OCI-LY7 (cell line): Measurements from ENCODE around the gene FN1. TPM values are rescaled to one million over a fixed set of nuclear protein-coding genes. Genes with fewer than 3 reads are reported as not detected.

Experiments
- BruUV-seq: library from RNA; stranded (reverse); fragments of 400-500 nt; replicated peaks from 2 replicates; lab custom pipeline; 2021; lab: Mats Ljungman, UMichigan
- CTCF ChIA-PET: fragments of 300-600 bp; sonication (Branson Sonifier 250); formaldehyde crosslinking; loops from one replicate; lab custom pipeline; 2022; ENCODE audit warnings: antibody characterized with exemption; ENCODE audit not compliant: unreplicated experiment; lab: Charles Lee
- POLR2A ChIA-PET: fragments of 300-600 bp; sonication (Branson Sonifier 250); formaldehyde crosslinking; loops from one replicate; lab custom pipeline; 2022; ENCODE audit warnings: antibody characterized with exemption; lab: Charles Lee
- DNase-seq: peaks from one replicate; pipeline ENCODE4 v3.0.0-alpha.2; 2015; ENCODE audit warnings: low spot score
- H2AFZ ChIP-seq: fragments of 200-600 bp; sonication (generic), shearing (Covaris generic); 2 replicates; pipeline ENCODE4 v1.6.1; 2014; ENCODE audit warnings: mild to moderate bottlenecking, antibody characterized with exemption, low read length, moderate library complexity
- H3K27ac ChIP-seq: fragments of 200-600 bp; sonication (generic); 2 replicates; pipeline ENCODE4 v1.5.1; 2014; ENCODE audit warnings: mixed run types, low read depth, mild to moderate bottlenecking, moderate library complexity, low read length, inconsistent platforms; ENCODE audit not compliant: poor library complexity, severe bottlenecking
- H3K36me3 ChIP-seq: fragments of 200-600 bp; sonication (generic); 2 replicates; pipeline ENCODE4 v1.6.1; 2014; ENCODE audit warnings: mild to moderate bottlenecking, antibody characterized with exemption, low read length, moderate library complexity, mixed read lengths; ENCODE audit not compliant: insufficient read depth
- H3K4me1 ChIP-seq: fragments of 200-600 bp; sonication (generic); 2 replicates; pipeline ENCODE4 v1.5.1; 2014; ENCODE audit warnings: mild to moderate bottlenecking, low read length; ENCODE audit not compliant: insufficient read depth, poor library complexity, severe bottlenecking
- H3K4me2 ChIP-seq: fragments of 200-600 bp; sonication (generic); 2 replicates; pipeline ENCODE4 v1.6.1; 2014; ENCODE audit warnings: mild to moderate bottlenecking, low read length
- H3K4me3 ChIP-seq: fragments of 200-600 bp; sonication (generic); 2 replicates; pipeline ENCODE4 v1.5.1; 2014; ENCODE audit warnings: mild to moderate bottlenecking, low read depth, low read length; ENCODE audit not compliant: poor library complexity, severe bottlenecking
- H3K79me2 ChIP-seq: fragments of 200-600 bp; sonication (generic); 2 replicates; pipeline ENCODE4 v1.6.1; 2016; ENCODE audit warnings: low read depth, mild to moderate bottlenecking, low read length, moderate library complexity, mixed read lengths; ENCODE audit not compliant: insufficient read depth
- H3K9me2 ChIP-seq: fragments of 200-600 bp; sonication (generic); 2 replicates; pipeline ENCODE4 v1.6.1; 2016; ENCODE audit warnings: mild to moderate bottlenecking, low read length, mixed read lengths; ENCODE audit not compliant: insufficient read depth
- H3K9me3 ChIP-seq: fragments of 200-600 bp; sonication (generic); 2 replicates; pipeline ENCODE4 v1.6.1; 2014; ENCODE audit warnings: mild to moderate bottlenecking, mixed run types, low read length, mixed read lengths
- H4K20me1 ChIP-seq: fragments of 200-600 bp; sonication (generic); 2 replicates; pipeline ENCODE4 v1.6.1; 2014; ENCODE audit warnings: mild to moderate bottlenecking, antibody characterized with exemption, low read length, moderate library complexity, mixed read lengths; ENCODE audit not compliant: insufficient read depth
- CTCF ChIP-seq: fragments of 200-600 bp; sonication (generic); conservative IDR thresholded peaks from 2 replicates; pipeline ENCODE4 v1.5.1; 2014; ENCODE audit warnings: mild to moderate bottlenecking, antibody characterized with exemption, low read length, moderate library complexity, mixed read lengths
- EZH2phosphoT487 ChIP-seq: fragments of 200-600 bp; sonication (generic); IDR thresholded peaks from 2 replicates; pipeline ENCODE4 v1.6.1; 2018; ENCODE audit warnings: low read depth, borderline replicate concordance, mild to moderate bottlenecking, mixed run types, antibody characterized with exemption, low read length, moderate library complexity, mixed read lengths
- intact Hi-C: fragments of 100-400 bp; cut with micrococcal nuclease; formaldehyde crosslinking; loops from one replicate; pipeline ENCODE4 v1.10.0; 2022; ENCODE audit not compliant: unreplicated experiment
- total RNA-seq, 2 experiments: library from RNA; depleted of rRNA in 1 of 2; stranded (reverse); fragments of >200 nt in 1 of 2; shearing (Covaris generic) in 1 of 2; gene quantifications; 2 replicates each; pipeline ENCODE4 v1.2.3, GENCODE V29; 2014 to 2022

Gene FN1
- total RNA-seq, 2 experiments from 2014 or later = 1.3 TPM; not detected in 1

DNA sequence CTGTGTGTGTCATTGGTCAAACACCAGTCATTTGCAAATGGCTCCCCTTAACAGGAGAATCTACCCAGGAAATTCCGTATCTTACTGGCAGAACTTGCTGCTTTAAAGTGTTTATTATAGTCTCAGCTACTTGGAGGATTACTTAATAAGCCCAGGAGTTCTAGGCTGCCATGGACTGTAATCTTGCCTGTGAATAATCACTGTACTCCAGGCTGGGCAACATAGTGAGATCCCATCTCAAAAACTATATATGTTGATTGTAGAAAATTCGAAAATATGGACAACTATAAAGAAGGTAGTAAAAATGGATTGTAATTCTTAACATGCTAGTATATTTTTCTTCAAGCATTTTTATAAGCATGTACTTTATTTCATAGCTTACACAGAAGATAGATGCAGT is 119.5 kb downstream of the FN1 start:
- Histone ChIP-seq H3K36me3 (peaks cover 92% of the 10 kb centered on the region), H3K9me3 (no peaks in the 10 kb centered on the region), H3K27ac (no peak overlapping the region), H4K20me1 (no peaks in the 10 kb centered on the region), H3K79me2 (peaks cover 79% of the 10 kb centered on the region), H3K9me2 (no peaks in the 10 kb centered on the region), H3K4me3 (no peak overlapping the region), H3K4me2 (peak overlapping the region; percentile 43; the same call in 1 of the 2 replicates), H3K4me1 (peaks cover 15% of the 10 kb centered on the region), H2AFZ (no peak overlapping the region)
- intact Hi-C loops = loop anchor here (10.0 kb wide), 1 partner anchor 508 kb away; no protein-coding TSS in a partner anchor
- TF ChIP-seq CTCF (no peak), EZH2phosphoT487 (no peak)
- POLR2A ChIA-PET = interaction anchor here (0.6 kb wide), 2 partner anchors 24 to 125 kb away, joined by 3 read pairs; no protein-coding TSS in a partner anchor
- BruUV-seq = no TSS peak
- CTCF ChIA-PET = no interaction called here
- no peak for DNase-seq

GRCh38 chr2:215315301-215315700 is 120.6 kb downstream of the FN1 start:
- no peak for DNase-seq
- Histone ChIP-seq H3K4me1 (peaks cover 22% of the 10 kb centered on the region), H3K79me2 (peaks cover 76% of the 10 kb centered on the region), H4K20me1 (no peaks in the 10 kb centered on the region), H3K4me3 (no peak overlapping the region), H3K9me2 (no peaks in the 10 kb centered on the region), H2AFZ (no peak overlapping the region), H3K27ac (no peak overlapping the region), H3K4me2 (no peak overlapping the region), H3K9me3 (no peaks in the 10 kb centered on the region), H3K36me3 (peaks cover 82% of the 10 kb centered on the region)
- POLR2A ChIA-PET = interaction anchor here (1.5 kb wide), 1 partner anchor 21 kb away, joined by 3 read pairs; no protein-coding TSS in a partner anchor
- TF ChIP-seq EZH2phosphoT487 = no peak
- no peak for TF ChIP-seq CTCF
- CTCF ChIA-PET = no interaction called here
- intact Hi-C loops = loop anchor here (10.0 kb wide), 1 partner anchor 510 kb away; no protein-coding TSS in a partner anchor
- BruUV-seq = no TSS peak

DNA sequence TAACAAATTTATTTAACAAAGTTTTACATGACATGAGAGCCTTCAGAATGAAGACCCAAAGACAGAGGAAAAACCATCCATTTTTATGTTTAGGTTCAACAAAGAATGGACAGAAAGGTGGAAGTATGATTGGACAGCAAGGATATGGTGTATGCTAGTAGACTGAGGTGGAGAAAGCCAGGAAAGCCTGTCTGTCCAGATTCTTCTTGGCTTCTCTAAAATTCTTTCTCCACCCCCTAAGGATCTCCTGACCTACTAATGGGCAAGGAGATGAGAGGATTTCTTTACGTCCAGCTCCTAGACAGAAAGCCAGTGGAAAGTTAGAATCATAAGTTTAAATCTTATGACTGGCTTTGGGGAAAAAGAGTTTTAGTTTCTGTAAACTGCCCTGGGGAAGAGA is 121.0 kb downstream of the FN1 start:
- no peaks in the 10 kb centered on the region for H3K9me3 ChIP-seq
- intact Hi-C loops = loop anchor here (5.0 to 10.0 kb wide), 2 partner anchors 510 to 697 kb away; partner anchors contain the start of gene MREG
- peaks cover 72% of the 10 kb centered on the region for H3K79me2 ChIP-seq
- ChIA-PET POLR2A (interaction anchor here (0.5 to 1.5 kb wide), 2 partner anchors 21 to 127 kb away, joined by 3 read pairs; no protein-coding TSS in a partner anchor), CTCF (no interaction called here)
- DNase-seq = no peak
- peaks cover 78% of the 10 kb centered on the region for H3K36me3 ChIP-seq
- TF ChIP-seq CTCF (no peak), EZH2phosphoT487 (no peak)
- H4K20me1 ChIP-seq = no peaks in the 10 kb centered on the region
- peaks cover 22% of the 10 kb centered on the region for H3K4me1 ChIP-seq
- no peak overlapping the region for H3K27ac ChIP-seq
- BruUV-seq = no TSS peak
- H3K9me2 ChIP-seq = no peaks in the 10 kb centered on the region
- no peak overlapping the region for H2AFZ ChIP-seq
- peak overlapping the region; percentile 6 for H3K4me3 ChIP-seq
- H3K4me2 ChIP-seq = 0 out of 2 replicates have a peak overlapping the region, but pooled peaks have one; percentile 32
